ENCODE data around the gene SUMF1. TPM values are rescaled to one million over a fixed set of nuclear protein-coding genes. Genes with fewer than 3 reads are reported as not detected.

SUMF1 gene
- total and polyA plus RNA-seq, 4 donors = 13.0 to 34.2 (median 23.5) TPM

DNA sequence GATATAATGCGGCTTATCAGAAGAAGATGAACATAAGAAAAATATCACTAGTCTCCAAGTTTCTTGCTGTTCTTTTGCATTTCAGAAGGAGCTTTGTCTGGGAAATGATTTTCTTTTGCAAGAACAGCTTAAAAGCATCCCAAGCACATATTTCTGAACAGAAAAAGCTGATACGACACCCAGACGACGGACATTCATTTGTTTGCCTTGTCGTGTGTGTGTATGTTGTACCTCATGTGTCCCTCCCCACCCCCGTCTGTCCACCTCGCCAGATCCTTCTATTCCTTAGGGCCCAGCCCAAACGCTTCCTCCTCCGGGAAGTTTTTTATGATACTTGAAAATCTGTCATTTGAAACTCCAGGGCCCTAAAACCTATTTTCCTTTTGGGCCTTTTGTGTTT, 34.9 kb upstream of the SUMF1 start (continued):
- TF ChIP-seq, protein P1, sequence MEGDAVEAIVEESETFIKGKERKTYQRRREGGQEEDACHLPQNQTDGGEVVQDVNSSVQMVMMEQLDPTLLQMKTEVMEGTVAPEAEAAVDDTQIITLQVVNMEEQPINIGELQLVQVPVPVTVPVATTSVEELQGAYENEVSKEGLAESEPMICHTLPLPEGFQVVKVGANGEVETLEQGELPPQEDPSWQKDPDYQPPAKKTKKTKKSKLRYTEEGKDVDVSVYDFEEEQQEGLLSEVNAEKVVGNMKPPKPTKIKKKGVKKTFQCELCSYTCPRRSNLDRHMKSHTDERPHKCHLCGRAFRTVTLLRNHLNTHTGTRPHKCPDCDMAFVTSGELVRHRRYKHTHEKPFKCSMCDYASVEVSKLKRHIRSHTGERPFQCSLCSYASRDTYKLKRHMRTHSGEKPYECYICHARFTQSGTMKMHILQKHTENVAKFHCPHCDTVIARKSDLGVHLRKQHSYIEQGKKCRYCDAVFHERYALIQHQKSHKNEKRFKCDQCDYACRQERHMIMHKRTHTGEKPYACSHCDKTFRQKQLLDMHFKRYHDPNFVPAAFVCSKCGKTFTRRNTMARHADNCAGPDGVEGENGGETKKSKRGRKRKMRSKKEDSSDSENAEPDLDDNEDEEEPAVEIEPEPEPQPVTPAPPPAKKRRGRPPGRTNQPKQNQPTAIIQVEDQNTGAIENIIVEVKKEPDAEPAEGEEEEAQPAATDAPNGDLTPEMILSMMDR (IDR thresholded peaks at IDR 0.05; ENCODE audit: low read depth, low read length, missing input control) = no peak
- TF ChIP-seq ZBTB33 (IDR thresholded peaks at IDR 0.05) (no peak), FOXA1 (IDR thresholded peaks at IDR 0.05) (no peak), MAX (IDR thresholded peaks at IDR 0.05) (no peak), YY1 (IDR thresholded peaks at IDR 0.05) (no peak), HNF4A (conservative IDR thresholded peaks at IDR 0.05) (no peak), TAF1 (conservative IDR thresholded peaks at IDR 0.05) (no peak), NR2F2 (IDR thresholded peaks at IDR 0.05) (no peak), SP1 (IDR thresholded peaks at IDR 0.05) (no peak)
- TF ChIP-seq, protein P2, sequence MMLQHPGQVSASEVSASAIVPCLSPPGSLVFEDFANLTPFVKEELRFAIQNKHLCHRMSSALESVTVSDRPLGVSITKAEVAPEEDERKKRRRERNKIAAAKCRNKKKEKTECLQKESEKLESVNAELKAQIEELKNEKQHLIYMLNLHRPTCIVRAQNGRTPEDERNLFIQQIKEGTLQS (IDR thresholded peaks at IDR 0.05) = no peak

DNA sequence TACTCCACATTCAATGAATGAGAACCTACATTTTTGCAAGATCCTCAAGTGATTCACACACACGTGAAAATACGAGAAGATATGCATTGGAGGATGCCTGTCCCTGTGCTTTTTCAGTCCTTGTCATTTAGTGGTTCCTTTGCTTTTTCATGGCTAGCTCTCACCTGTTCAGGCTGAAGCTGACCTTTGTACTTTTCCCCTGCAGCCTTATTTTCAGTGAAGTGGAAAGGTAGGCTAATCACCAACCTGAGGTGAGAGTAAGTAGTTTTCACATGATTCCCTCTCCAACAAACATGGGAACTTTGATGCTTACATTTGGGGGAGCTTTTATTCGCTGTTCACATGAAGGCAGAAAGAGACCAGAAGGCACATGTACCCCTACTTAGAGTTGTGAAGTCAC, 34.4 kb upstream of the SUMF1 start:
- no peak overlapping the region for H3K9ac ChIP-seq (ENCODE audit: low read depth in 1 of 2, low read length in 2 of 2)
- H3K9me3 ChIP-seq (ENCODE audit: control insufficient read depth in 4 of 4, low read length in 3 of 4) = no peaks in the 10 kb centered on the region
- no peak overlapping the region for H3K4me3 ChIP-seq (ENCODE audit: low read depth in 1 of 3, low read length in 3 of 3)
- H3K4me1 ChIP-seq (ENCODE audit: control insufficient read depth in 4 of 4, insufficient read depth in 4 of 4, low read length in 3 of 4) = peaks cover 3 to 26% (median 10%) of the 10 kb centered on the region in 4 donors
- WGBS = 75% methylated on average over 3 of the region's 3 CpGs
- H3K36me3 ChIP-seq (ENCODE audit: control insufficient read depth in 4 of 4, insufficient read depth in 3 of 4, low read depth in 1 of 4, low read length in 3 of 4) = no peaks in the 10 kb centered on the region
- DNase-seq (ENCODE audit: low spot score) = no peak
- no peak overlapping the region for H3K27ac ChIP-seq (ENCODE audit: low read depth in 1 of 2, low read length in 2 of 2)
- TF ChIP-seq ZBTB33 (IDR thresholded peaks at IDR 0.05) (no peak), HNF4G (IDR thresholded peaks at IDR 0.05) (peak; percentile 38), HNF4A (conservative IDR thresholded peaks at IDR 0.05) (peak; percentile 63 to 77)
- H3K27me3 ChIP-seq (ENCODE audit: control insufficient read depth in 4 of 4, insufficient read depth in 4 of 4, low read length in 3 of 4) = no peaks in the 10 kb centered on the region

GRCh38 chr3:4498446-4498845, 31.4 kb upstream of the SUMF1 start:
- Histone ChIP-seq H3K4me1 (ENCODE audit: control insufficient read depth in 4 of 4, insufficient read depth in 4 of 4, low read length in 3 of 4) (peaks cover 0 to 15% (median 6%) of the 10 kb centered on the region in 4 donors), H3K36me3 (ENCODE audit: control insufficient read depth in 4 of 4, insufficient read depth in 3 of 4, low read depth in 1 of 4, low read length in 3 of 4) (peaks cover 0 to 1% (median 0%) of the 10 kb centered on the region in 4 donors), H3K27me3 (ENCODE audit: control insufficient read depth in 4 of 4, insufficient read depth in 4 of 4, low read length in 3 of 4) (no peaks in the 10 kb centered on the region), H3K9ac (ENCODE audit: low read depth in 1 of 2, low read length in 2 of 2) (no peak overlapping the region), H3K9me3 (ENCODE audit: control insufficient read depth in 4 of 4, low read length in 3 of 4) (no peaks in the 10 kb centered on the region), H3K27ac (ENCODE audit: low read depth in 1 of 2, low read length in 2 of 2) (no peak overlapping the region), H3K4me3 (ENCODE audit: low read depth in 1 of 3, low read length in 3 of 3) (no peak overlapping the region)
- no peak for DNase-seq (ENCODE audit: low spot score)
- WGBS = 91% methylated on average over 5 of the region's 5 CpGs
- TF ChIP-seq HNF4G (IDR thresholded peaks at IDR 0.05) (no peak), TAF1 (conservative IDR thresholded peaks at IDR 0.05) (no peak), RXRA (IDR thresholded peaks at IDR 0.05) (no peak), SP1 (IDR thresholded peaks at IDR 0.05) (no peak), MAX (IDR thresholded peaks at IDR 0.05) (no peak), FOXA2 (IDR thresholded peaks at IDR 0.05) (no peak), YY1 (IDR thresholded peaks at IDR 0.05) (no peak), FOXA1 (IDR thresholded peaks at IDR 0.05) (no peak), GABPA (IDR thresholded peaks at IDR 0.05 in 1 of 2, conservative IDR thresholded peaks at IDR 0.05 in 1 of 2) (no peak), NR2F2 (IDR thresholded peaks at IDR 0.05) (no peak), ZBTB33 (IDR thresholded peaks at IDR 0.05) (no peak), HNF4A (conservative IDR thresholded peaks at IDR 0.05) (no peak), RAD21 (IDR thresholded peaks at IDR 0.05) (no peak), JUND (IDR thresholded peaks at IDR 0.05) (no peak)
- TF ChIP-seq, protein P1 (IDR thresholded peaks at IDR 0.05; ENCODE audit: low read depth, low read length, missing input control) = no peak
- TF ChIP-seq, protein P2 (IDR thresholded peaks at IDR 0.05) = no peak
